Ishikawa (cell line): Measurements from ENCODE around the gene C7orf57.

Experiments used
- CEBPB ChIP-seq: IDR thresholded peaks from 2 replicates; pipeline ENCODE4 v1.6.1; 2012
- CREB1 ChIP-seq: IDR thresholded peaks from 2 replicates; pipeline ENCODE4 v1.6.1; 2012; ENCODE audit warnings: low read depth
- EGR1 ChIP-seq: IDR thresholded peaks from 2 replicates; pipeline ENCODE4 v1.6.1; 2012
- EP300 ChIP-seq: IDR thresholded peaks from 2 replicates; pipeline ENCODE4 v1.6.1; 2012; ENCODE audit warnings: borderline replicate concordance
- FOXM1 ChIP-seq: IDR thresholded peaks from 2 replicates; pipeline ENCODE4 v1.6.1; 2012; ENCODE audit warnings: low read depth, borderline replicate concordance
- MAX ChIP-seq: IDR thresholded peaks from 2 replicates; pipeline ENCODE4 v1.6.1; 2012
- NFIC ChIP-seq: IDR thresholded peaks from 2 replicates; pipeline ENCODE4 v1.6.1; 2012
- RAD21 ChIP-seq: IDR thresholded peaks from 2 replicates; pipeline ENCODE4 v1.6.1; 2012; ENCODE audit warnings: low read depth
- REST ChIP-seq: IDR thresholded peaks from 2 replicates; pipeline ENCODE4 v1.6.1; 2012; ENCODE audit warnings: low read depth, mild to moderate bottlenecking
- TAF1 ChIP-seq: IDR thresholded peaks from 2 replicates; pipeline ENCODE4 v1.6.1; 2012; ENCODE audit warnings: low read depth, mild to moderate bottlenecking
- TCF12 ChIP-seq: IDR thresholded peaks from 2 replicates; pipeline ENCODE4 v1.6.1; 2012; ENCODE audit warnings: low read depth
- TEAD4 ChIP-seq: IDR thresholded peaks from 2 replicates; pipeline ENCODE4 v1.6.1; 2012
- YY1 ChIP-seq: IDR thresholded peaks from 2 replicates; pipeline ENCODE4 v1.6.1; 2012; ENCODE audit warnings: low read depth
- ZBTB7A ChIP-seq: IDR thresholded peaks from 2 replicates; pipeline ENCODE4 v1.6.1; 2012; ENCODE audit warnings: low read depth
- TF ChIP-seq, protein P1 (sequence below): IDR thresholded peaks from 2 replicates; pipeline ENCODE4 v1.6.1; 2012

The C7orf57 gene

GRCh38 chr7:48042216-48042615, 6.9 kb downstream of the C7orf57 start:
- TF ChIP-seq RAD21 (no peak), EGR1 (no peak), REST (no peak), EP300 (no peak), MAX (no peak), YY1 (no peak), CEBPB (no peak), NFIC (no peak), CREB1 (no peak), TAF1 (no peak), FOXM1 (no peak), TEAD4 (no peak), TCF12 (no peak), ZBTB7A (no peak)
- TF ChIP-seq, protein P1, sequence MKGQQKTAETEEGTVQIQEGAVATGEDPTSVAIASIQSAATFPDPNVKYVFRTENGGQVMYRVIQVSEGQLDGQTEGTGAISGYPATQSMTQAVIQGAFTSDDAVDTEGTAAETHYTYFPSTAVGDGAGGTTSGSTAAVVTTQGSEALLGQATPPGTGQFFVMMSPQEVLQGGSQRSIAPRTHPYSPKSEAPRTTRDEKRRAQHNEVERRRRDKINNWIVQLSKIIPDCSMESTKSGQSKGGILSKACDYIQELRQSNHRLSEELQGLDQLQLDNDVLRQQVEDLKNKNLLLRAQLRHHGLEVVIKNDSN = no peak

DNA sequence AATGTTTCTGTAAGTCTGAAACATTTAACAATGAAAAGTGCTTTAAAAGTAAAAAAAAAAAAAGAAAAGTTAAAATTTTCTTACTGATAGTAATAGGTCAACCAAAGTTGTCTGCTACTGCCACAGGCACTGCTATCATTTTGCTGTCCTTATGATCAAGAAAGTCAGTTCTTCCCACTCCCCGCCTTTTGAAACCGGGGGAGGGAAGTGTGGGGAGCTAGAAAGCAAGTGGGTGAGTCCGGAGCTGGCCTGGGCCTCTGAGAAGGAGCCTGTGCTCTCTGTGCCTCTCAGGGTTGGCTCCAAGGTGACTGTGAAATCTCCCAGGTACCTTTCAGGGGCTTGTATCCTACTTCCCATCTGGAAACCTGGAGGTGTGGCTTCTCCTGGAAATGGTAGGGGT, 7.3 kb downstream of the C7orf57 start:
- TF ChIP-seq RAD21 = no peak
- TF ChIP-seq, protein P1 = no peak
- TF ChIP-seq NFIC = no peak
- no peak for TF ChIP-seq REST
- no peak for TF ChIP-seq CREB1
- no peak for TF ChIP-seq CEBPB
- no peak for TF ChIP-seq TEAD4
- TF ChIP-seq TCF12 = no peak
- TF ChIP-seq EP300 = no peak
- TF ChIP-seq TAF1 = no peak
- TF ChIP-seq ZBTB7A = no peak
- TF ChIP-seq FOXM1 = no peak
- TF ChIP-seq YY1 = no peak
- TF ChIP-seq MAX = no peak
- TF ChIP-seq EGR1 = no peak

- TF ChIP-seq YY1 (no peak), ZBTB7A (no peak), RAD21 (no peak)
- TF ChIP-seq, protein P1 = no peak
These were observed 9.9 kb downstream of the C7orf57 start for GRCh38 chr7:48045195-48045765.

DNA sequence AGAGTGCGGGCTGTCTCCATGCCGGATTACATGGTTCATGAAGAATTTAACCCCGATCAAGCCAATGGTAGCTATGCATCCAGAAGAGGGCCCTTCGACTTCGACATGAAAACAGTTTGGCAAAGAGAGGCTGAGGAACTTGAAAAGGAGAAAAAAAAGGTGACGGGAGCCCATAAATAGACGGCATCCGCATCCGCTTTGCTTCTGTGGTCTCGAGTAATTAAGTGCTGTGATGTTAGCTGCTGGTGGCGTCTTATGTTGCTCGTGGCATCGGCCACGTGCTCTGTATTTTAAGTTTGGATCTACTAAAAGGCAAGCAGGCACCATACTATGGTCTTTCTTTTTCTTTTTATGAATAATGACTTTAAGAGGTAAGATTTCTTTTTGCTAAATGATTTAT, 11.1 kb downstream of the C7orf57 start:
- TF ChIP-seq YY1 (no peak), RAD21 (no peak), TEAD4 (no peak), ZBTB7A (no peak), CEBPB (no peak), NFIC (no peak), FOXM1 (no peak), REST (no peak), MAX (no peak), EGR1 (no peak), CREB1 (no peak), TCF12 (no peak)
- TF ChIP-seq, protein P1 = no peak
